AG09309 (cell line): ENCODE data around the gene NEB.

ENCODE experiments used
- DNase-seq: peaks from one replicate; pipeline ENCODE4 v3.0.0-alpha.2; 2010; ENCODE audit warnings: low read depth
- H3K4me3 ChIP-seq: 2 replicates; pipeline ENCODE4 v1.5.1; 2011; ENCODE audit warnings: mild to moderate bottlenecking, low read depth, low read length, moderate library complexity; ENCODE audit not compliant: control insufficient read depth
- TF ChIP-seq, protein P1 (sequence below): IDR thresholded peaks from 2 replicates; pipeline ENCODE4 v1.5.1; 2011; ENCODE audit warnings: mild to moderate bottlenecking, low read depth, low read length, inconsistent platforms; ENCODE audit not compliant: insufficient read depth, control insufficient read depth; ENCODE audit errors: missing control alignments

Gene NEB

DNA sequence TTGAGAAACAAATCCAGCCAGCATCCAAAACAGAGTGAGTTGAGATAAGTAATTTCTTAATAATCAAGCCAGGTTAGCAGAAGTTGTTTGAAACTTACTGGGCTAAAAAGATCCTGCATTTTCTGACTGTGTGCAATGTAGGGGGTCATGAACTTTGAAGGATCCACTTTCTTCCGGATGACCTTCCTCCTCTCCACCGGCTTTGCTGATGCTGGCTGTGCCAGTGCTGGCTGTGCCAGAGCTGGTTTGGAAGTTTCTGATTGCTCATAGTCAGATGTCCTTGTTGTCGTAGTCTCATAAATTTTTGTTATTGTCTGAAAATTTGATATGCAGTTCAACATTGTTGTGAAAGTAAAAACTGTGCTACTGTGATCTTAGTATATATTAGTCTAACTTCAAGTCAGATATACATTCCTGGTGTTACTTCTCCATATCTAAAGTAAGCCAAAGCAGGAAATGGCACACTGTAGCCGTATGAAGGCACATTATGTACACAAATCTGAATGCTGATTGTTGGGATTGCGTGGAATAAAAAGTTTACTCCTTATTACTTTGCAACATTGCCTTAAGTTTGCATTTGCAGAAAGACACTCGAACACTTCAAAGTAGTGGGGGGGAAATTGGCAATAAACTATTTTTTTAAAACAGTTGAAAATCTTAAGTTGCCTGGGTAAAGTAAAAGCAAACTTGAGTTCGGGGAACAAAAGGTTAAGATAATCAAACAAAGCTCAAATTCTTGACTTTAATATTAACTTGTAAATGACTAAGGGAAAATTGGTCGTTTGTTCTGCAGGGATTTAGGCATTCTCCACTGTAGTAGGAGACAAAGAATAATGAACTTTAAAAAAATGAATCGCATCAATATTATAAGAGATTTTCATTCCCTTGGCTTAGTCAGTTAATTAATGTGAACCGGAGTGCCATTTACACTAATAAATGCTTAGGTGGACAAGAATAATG is 6.4 kb downstream of the NEB start:
- DNase-seq, result no peak
- no peak overlapping the region for H3K4me3 ChIP-seq
- TF ChIP-seq, protein P1, sequence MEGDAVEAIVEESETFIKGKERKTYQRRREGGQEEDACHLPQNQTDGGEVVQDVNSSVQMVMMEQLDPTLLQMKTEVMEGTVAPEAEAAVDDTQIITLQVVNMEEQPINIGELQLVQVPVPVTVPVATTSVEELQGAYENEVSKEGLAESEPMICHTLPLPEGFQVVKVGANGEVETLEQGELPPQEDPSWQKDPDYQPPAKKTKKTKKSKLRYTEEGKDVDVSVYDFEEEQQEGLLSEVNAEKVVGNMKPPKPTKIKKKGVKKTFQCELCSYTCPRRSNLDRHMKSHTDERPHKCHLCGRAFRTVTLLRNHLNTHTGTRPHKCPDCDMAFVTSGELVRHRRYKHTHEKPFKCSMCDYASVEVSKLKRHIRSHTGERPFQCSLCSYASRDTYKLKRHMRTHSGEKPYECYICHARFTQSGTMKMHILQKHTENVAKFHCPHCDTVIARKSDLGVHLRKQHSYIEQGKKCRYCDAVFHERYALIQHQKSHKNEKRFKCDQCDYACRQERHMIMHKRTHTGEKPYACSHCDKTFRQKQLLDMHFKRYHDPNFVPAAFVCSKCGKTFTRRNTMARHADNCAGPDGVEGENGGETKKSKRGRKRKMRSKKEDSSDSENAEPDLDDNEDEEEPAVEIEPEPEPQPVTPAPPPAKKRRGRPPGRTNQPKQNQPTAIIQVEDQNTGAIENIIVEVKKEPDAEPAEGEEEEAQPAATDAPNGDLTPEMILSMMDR, result no peak

DNA sequence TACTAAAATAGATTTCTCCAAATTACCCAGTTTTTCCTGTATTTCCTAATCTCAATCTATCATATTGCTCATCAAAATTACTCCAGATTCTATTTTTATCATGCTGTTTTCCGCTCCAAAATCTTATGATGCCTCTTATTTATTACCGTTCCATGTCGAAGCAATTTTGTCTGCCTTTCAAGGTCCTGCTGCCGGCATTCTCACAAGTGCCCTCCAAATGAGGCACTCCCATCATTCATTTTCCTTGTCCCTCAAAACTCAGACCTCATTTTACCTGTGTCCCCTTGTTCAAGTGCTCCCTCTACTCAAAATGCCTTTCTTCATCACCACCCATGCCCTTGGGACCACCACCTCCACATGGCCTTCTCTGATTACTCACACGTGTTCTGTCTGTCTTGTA is 13.1 kb downstream of the NEB start:
- TF ChIP-seq, protein P1, result no peak
- H3K4me3 ChIP-seq, result no peak overlapping the region
- DNase-seq, result no peak

DNA sequence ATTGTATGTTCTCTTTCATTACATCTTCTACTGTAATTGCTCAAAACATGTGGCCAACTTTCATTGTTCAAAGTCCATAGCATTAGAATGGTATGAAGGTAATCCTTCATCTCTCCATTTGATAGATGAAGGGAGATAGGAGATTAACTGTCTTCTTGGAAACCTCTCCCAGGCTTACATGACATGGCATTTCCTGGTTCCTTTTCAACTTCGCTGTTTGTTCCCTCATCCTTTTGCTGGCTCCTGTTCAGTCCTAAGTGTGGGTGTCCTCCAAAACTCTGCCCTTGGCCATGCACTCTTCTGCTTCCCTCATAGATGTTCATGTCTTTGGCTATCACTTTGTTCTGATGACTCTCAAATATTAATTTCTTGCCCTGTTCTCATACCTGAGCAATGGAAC is 13.8 kb downstream of the NEB start:
- no peak for DNase-seq
- no peak overlapping the region for H3K4me3 ChIP-seq
- TF ChIP-seq, protein P1, result no peak

DNA sequence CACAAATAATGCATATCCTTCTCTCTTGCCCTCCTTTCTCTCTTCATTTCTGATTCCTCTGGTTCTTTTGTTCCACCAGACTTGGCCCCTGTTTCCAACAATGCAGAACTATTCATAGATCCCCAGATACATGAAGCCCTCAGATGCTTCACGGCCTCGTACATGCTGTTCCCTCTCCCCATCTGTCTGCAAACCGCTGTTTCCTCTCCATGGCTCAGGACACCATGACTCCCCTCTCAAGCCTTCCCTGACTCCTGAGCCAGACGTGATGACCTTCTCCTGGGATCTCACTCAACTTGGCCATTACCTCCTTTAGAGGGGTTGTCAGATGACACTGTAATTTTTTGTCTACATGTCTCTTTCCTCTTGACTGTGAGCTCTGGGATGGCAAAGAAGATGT is 15.5 kb downstream of the NEB start:
- DNase-seq, result no peak
- H3K4me3 ChIP-seq, result no peak overlapping the region
- TF ChIP-seq, protein P1, result no peak

DNA sequence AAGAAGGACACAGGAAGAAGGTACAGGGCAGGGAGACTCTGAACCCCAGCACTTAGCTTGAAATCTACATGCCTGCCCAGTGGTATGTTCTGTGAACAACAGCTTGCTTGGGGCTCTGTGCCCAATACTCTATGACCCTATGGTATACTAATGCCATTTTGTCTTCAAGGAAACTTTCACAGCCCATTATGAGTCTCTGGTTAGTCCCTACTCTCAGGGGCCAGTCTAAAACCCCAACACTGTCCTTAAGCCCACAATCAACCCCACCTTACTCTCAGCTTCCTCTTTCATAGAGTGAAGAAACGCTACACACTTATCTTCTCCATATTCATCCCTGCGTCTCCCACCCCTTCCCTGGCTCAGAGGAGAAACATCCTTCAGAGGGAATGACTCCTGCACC is 16.0 kb downstream of the NEB start:
- TF ChIP-seq, protein P1, result no peak
- DNase-seq, result no peak
- no peak overlapping the region for H3K4me3 ChIP-seq

DNA sequence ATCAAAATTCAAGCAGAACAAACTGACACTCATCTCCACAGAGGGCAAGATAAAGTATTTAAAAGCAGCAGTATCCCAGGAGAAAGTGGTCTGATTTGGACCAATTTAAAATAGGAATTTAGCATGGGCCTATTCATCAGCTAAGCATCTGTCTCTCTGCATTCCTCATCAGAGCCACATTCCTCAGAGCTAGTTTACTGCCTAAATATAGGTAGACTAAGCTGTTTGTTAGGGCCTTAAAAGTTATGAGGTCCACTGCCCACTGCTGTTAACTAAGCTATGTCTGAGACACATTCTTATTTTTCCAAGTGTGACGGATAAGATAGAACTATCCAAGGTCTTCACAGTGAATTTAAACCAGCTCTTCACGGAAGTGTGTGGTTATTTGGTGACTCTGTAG is 17.6 kb downstream of the NEB start:
- peak; percentile 1 for DNase-seq
- no peak overlapping the region for H3K4me3 ChIP-seq
- TF ChIP-seq, protein P1, result no peak
